SK-N-SH (cell line): ENCODE results near the gene FBXO34. TPM values are rescaled to one million over a fixed set of nuclear protein-coding genes. Genes with fewer than 3 reads are reported as not detected.

Source experiments
- CTCF ChIA-PET: fragments of 300-600, 350-600 bp; formaldehyde crosslinking; extraction: SDS; loops from one replicate; lab custom pipeline; 2021; lab: Yijun Ruan, JAX
- POLR2A ChIA-PET: fragments of 350-600 bp; sonication (Branson Sonifier 250); formaldehyde crosslinking; extraction: SDS; loops from one replicate; lab custom pipeline; 2020; ENCODE audit warnings: antibody characterized with exemption, inconsistent platforms; lab: Yijun Ruan, JAX
- DNase-seq: peaks from one replicate; pipeline ENCODE4 v3.0.0; 2012
- H2AFZ ChIP-seq: fragments of 200-600 bp; sonication (generic); 2 replicates; pipeline ENCODE4 v1.8.1; 2016; ENCODE audit warnings: antibody characterized with exemption, mild to moderate bottlenecking, low read depth
- H3F3A ChIP-seq: fragments of 200-600 bp; sonication (generic); replicated peaks from 2 replicates; pipeline ENCODE3; 2016; ENCODE audit warnings: antibody characterized with exemption, mild to moderate bottlenecking; ENCODE audit not compliant: insufficient read depth
- H3K27ac ChIP-seq, 2 experiments: fragments of 200-500 bp in 1 of 2; fragments of 200-600 bp in 1 of 2; sonication (Bioruptor generic) in 1 of 2; sonication (generic), shearing (Covaris generic) in 1 of 2; 2 replicates each; pipeline versions ENCODE4 v1.5.1 to v1.6.1; 2014 to 2016; ENCODE audit warnings: low read depth in 2 of 2, inconsistent platforms in 1 of 2, low read length in 1 of 2, mild to moderate bottlenecking in 1 of 2, mixed read lengths in 1 of 2
- H3K27me3 ChIP-seq: fragments of 200-600 bp; sonication (generic), shearing (Covaris generic); 2 replicates; pipeline ENCODE4 v1.6.1; 2016; ENCODE audit warnings: mixed run types; ENCODE audit not compliant: insufficient read depth
- H3K36me3 ChIP-seq, 2 experiments: fragments of 200-500 bp in 1 of 2; fragments of 200-600 bp in 1 of 2; sonication (Bioruptor generic) in 1 of 2; sonication (generic) in 1 of 2; replicated peaks in 1 of 2; 2 replicates each; pipeline versions ENCODE3 to v1.5.1; 2014 to 2016; ENCODE audit warnings: low read length in 1 of 2, mild to moderate bottlenecking in 1 of 2; ENCODE audit not compliant: insufficient read depth in 2 of 2, control insufficient read depth in 1 of 2
- H3K4me1 ChIP-seq, 2 experiments: fragments of 200-500 bp in 1 of 2; fragments of 200-600 bp in 1 of 2; sonication (Bioruptor generic) in 1 of 2; sonication (generic), shearing (Covaris generic) in 1 of 2; 2 replicates each; pipeline versions ENCODE4 v1.5.1 to v1.6.1; 2014 to 2016; ENCODE audit warnings: low read depth in 1 of 2, low read length in 1 of 2, mixed run types in 1 of 2; ENCODE audit not compliant: insufficient read depth in 2 of 2, control insufficient read depth in 1 of 2
- H3K4me2 ChIP-seq: fragments of 200-600 bp; sonication (generic), shearing (Covaris generic); 2 replicates; pipeline ENCODE4 v1.6.1; 2017; ENCODE audit warnings: mixed run types
- H3K4me3 ChIP-seq, 2 experiments: fragments of 200-500 bp in 1 of 2; fragments of 200-600 bp in 1 of 2; sonication (Bioruptor generic) in 1 of 2; sonication (generic), shearing (Covaris generic) in 1 of 2; 2 replicates each; pipeline versions ENCODE4 v1.5.1 to v1.8.1; 2014 to 2016; ENCODE audit warnings: low read depth in 2 of 2, inconsistent platforms in 1 of 2, low read length in 1 of 2, mild to moderate bottlenecking in 1 of 2, mixed read lengths in 1 of 2, moderate library complexity in 1 of 2
- H3K79me2 ChIP-seq: fragments of 200-600 bp; sonication (generic); 2 replicates; pipeline ENCODE4 v1.8.1; 2017; ENCODE audit warnings: mild to moderate bottlenecking; ENCODE audit not compliant: insufficient read depth
- H3K9ac ChIP-seq: fragments of 200-600 bp; sonication (generic); 2 replicates; pipeline ENCODE4 v1.6.1; 2017; ENCODE audit warnings: mixed run types
- H3K9me2 ChIP-seq: fragments of 200-600 bp; sonication (generic); 2 replicates; pipeline ENCODE4 v1.6.1; 2017; ENCODE audit warnings: mixed run types
- H3K9me3 ChIP-seq: fragments of 200-600 bp; sonication (generic); 2 replicates; pipeline ENCODE4 v1.6.1; 2017; ENCODE audit warnings: mixed run types, mild to moderate bottlenecking, moderate library complexity
- H4K20me1 ChIP-seq: fragments of 200-600 bp; sonication (generic); 2 replicates; pipeline ENCODE4 v1.6.1; 2017; ENCODE audit warnings: mild to moderate bottlenecking, mixed run types; ENCODE audit not compliant: insufficient read depth
- CTCF ChIP-seq: fragments of 200-600 bp; sonication (generic); IDR thresholded peaks from 2 replicates; pipeline ENCODE4 v1.6.1; 2017; ENCODE audit warnings: antibody characterized with exemption, mild to moderate bottlenecking, moderate library complexity
- ELF1 ChIP-seq: IDR thresholded peaks from 2 replicates; pipeline ENCODE4 v1.4.0; 2012
- EP300 ChIP-seq, 2 experiments: IDR thresholded peaks; 2 replicates each; pipeline versions ENCODE4 v1.4.0 to v1.6.1; 2012; ENCODE audit warnings: borderline replicate concordance in 1 of 2, low read depth in 1 of 2, low read length in 1 of 2
- FOSL2 ChIP-seq: IDR thresholded peaks from 2 replicates; pipeline ENCODE4 v1.4.0; 2012; ENCODE audit warnings: low read depth, mild to moderate bottlenecking, moderate library complexity, borderline replicate concordance
- GATA2 ChIP-seq: sonication (generic); formaldehyde crosslinking; IDR thresholded peaks from 2 replicates; pipeline ENCODE4 v1.5.0; 2020; ENCODE audit warnings: mild to moderate bottlenecking, missing genetic modification reagents
- JUND ChIP-seq: IDR thresholded peaks from 2 replicates; pipeline ENCODE4 v1.4.0; 2012
- NFIC ChIP-seq: IDR thresholded peaks from 2 replicates; pipeline ENCODE4 v1.4.0; 2012; ENCODE audit warnings: borderline replicate concordance
- PBX3 ChIP-seq: IDR thresholded peaks from 2 replicates; pipeline ENCODE4; 2012
- POLR2AphosphoS5 ChIP-seq: IDR thresholded peaks from 2 replicates; pipeline ENCODE4 v1.6.1; 2012; ENCODE audit warnings: low read depth, low read length
- RAD21 ChIP-seq: IDR thresholded peaks from 2 replicates; pipeline ENCODE4 v1.6.1; 2012; ENCODE audit warnings: mild to moderate bottlenecking, low read length
- RCOR1 ChIP-seq: fragments of 150-350 bp; IDR thresholded peaks from 2 replicates; pipeline ENCODE4 v1.6.1; 2017; ENCODE audit warnings: antibody characterized with exemption, low read length
- RXRA ChIP-seq: IDR thresholded peaks from 2 replicates; pipeline ENCODE4 v1.4.0; 2012; ENCODE audit warnings: low read depth, mild to moderate bottlenecking, borderline replicate concordance
- SIN3A ChIP-seq: IDR thresholded peaks from 2 replicates; pipeline ENCODE4 v1.6.1; 2012; ENCODE audit warnings: low read depth, mild to moderate bottlenecking, low read length, moderate library complexity, borderline replicate concordance
- TCF12 ChIP-seq: IDR thresholded peaks from 2 replicates; pipeline ENCODE4 v1.4.0; 2012
- TEAD4 ChIP-seq: IDR thresholded peaks from 2 replicates; pipeline ENCODE4 v1.4.0; 2012; ENCODE audit warnings: mild to moderate bottlenecking, borderline replicate concordance; ENCODE audit not compliant: insufficient read depth
- ZBTB33 ChIP-seq: IDR thresholded peaks from 2 replicates; pipeline ENCODE4 v1.4.0; 2012; ENCODE audit warnings: low read depth, borderline replicate concordance
- WGBS: methylation state at CpG from one replicate; pipeline ENCODE4 v1.1.6; 2017; ENCODE audit warnings: low lambda C conversion rate; 5-methylcytosine and 5-hydroxymethylcytosine counted together
- polyA plus RNA-seq, 3 experiments: library from polyadenylated mRNA; depleted of rRNA; stranded (reverse); fragments of >200 nt; gene quantifications; 2 replicates each; pipeline ENCODE4 v1.2.3, GENCODE V29; 2012

FBXO34 gene
- polyA plus RNA-seq, 1 of the 3 experiments (the other 2 are of a cell fraction): 10.0 TPM

- TF ChIP-seq GATA2 (CRISPR knock-in tag) (no peak), RCOR1 (no peak), SIN3A (no peak), TCF12 (no peak), ELF1 (no peak)
- TF ChIP-seq, all 33 proteins: peak for 0
These were observed 115.0 kb downstream of the FBXO34 start (continued) for GRCh38 chr14:55386037-55386808.

- CTCF ChIA-PET: no interaction called here
- H3K36me3 ChIP-seq: peaks cover 3 to 8% of the 10 kb centered on the region in 2 experiments
- H2AFZ ChIP-seq: no peak overlapping the region
- H3K4me1 ChIP-seq: peaks cover 0 to 13% of the 10 kb centered on the region in 2 experiments; a peak in 2 of 4 replicates
- WGBS: 99% methylated on average over 4 of the region's 4 CpGs
- POLR2A ChIA-PET: no interaction called here
- no peaks in the 10 kb centered on the region for H3K9me2 ChIP-seq
- H3K4me3 ChIP-seq: no peak overlapping the region
- no peaks in the 10 kb centered on the region for H3K79me2 ChIP-seq
- H3K27ac ChIP-seq: no peak overlapping the region
- TF ChIP-seq FOSL2: no peak
- no peak for TF ChIP-seq ELF1
- peaks cover 5% of the 10 kb centered on the region for H3F3A ChIP-seq
- no peak overlapping the region for H3K9ac ChIP-seq
- no peaks in the 10 kb centered on the region for H3K27me3 ChIP-seq
- no peak for DNase-seq
- no peak overlapping the region for H3K4me2 ChIP-seq
- no peaks in the 10 kb centered on the region for H4K20me1 ChIP-seq
- H3K9me3 ChIP-seq: no peaks in the 10 kb centered on the region
These were observed 115.9 kb downstream of the FBXO34 start for GRCh38 chr14:55387121-55387520.

- no peaks in the 10 kb centered on the region for H3K27me3 ChIP-seq
- no peaks in the 10 kb centered on the region for H3K9me3 ChIP-seq
- peaks cover 0 to 13% of the 10 kb centered on the region in 2 experiments; a peak in 2 of 4 replicates for H3K4me1 ChIP-seq
- CTCF ChIA-PET: no interaction called here
- H2AFZ ChIP-seq: no peak overlapping the region
- H3K9ac ChIP-seq: no peak overlapping the region
- no peaks in the 10 kb centered on the region for H4K20me1 ChIP-seq
- peaks cover 3 to 8% of the 10 kb centered on the region in 2 experiments for H3K36me3 ChIP-seq
- no peaks in the 10 kb centered on the region for H3K9me2 ChIP-seq
- POLR2A ChIA-PET: no interaction called here
- no peak overlapping the region for H3K4me3 ChIP-seq
- peaks cover 5% of the 10 kb centered on the region for H3F3A ChIP-seq
- no peaks in the 10 kb centered on the region for H3K79me2 ChIP-seq
- peak overlapping the region in 1 of 2 experiments; percentile 77; a peak in 2 of 4 replicates for H3K27ac ChIP-seq
- DNase-seq: no peak
- H3K4me2 ChIP-seq: no peak overlapping the region
- TF ChIP-seq PBX3 (peak; percentile 96), RCOR1 (no peak), CTCF (no peak), RXRA (peak; percentile 58; the same call in 1 of the 2 replicates), RAD21 (no peak), POLR2AphosphoS5 (peak; percentile 39; the same call in 1 of the 2 replicates), JUND (peak; percentile 90), TCF12 (peak; percentile 92), ZBTB33 (0 out of 2 replicates have a peak, but pooled peaks have one; percentile 19), TEAD4 (0 out of 2 replicates have a peak, but pooled peaks have one; percentile 31), EP300 (IDR thresholded peaks at IDR 0.05; ENCODE audit: borderline replicate concordance in 1 of 2, low read depth in 1 of 2, low read length in 1 of 2) (peak; percentile 45 to 86; a peak in 3 of 4 replicates), FOSL2 (peak; percentile 81), NFIC (peak; percentile 45; the same call in 1 of the 2 replicates)
These were observed 116.9 kb downstream of the FBXO34 start for GRCh38 chr14:55388160-55388559.
